Superior temporal gyrus (tissue), 1 donor: Measurements from ENCODE around the gene LPCAT2.

ENCODE experiments used
- DNase-seq: peaks from one replicate; pipeline ENCODE4 v3.0.0-alpha.2; 2016; ENCODE audit errors: extremely low spot score

Gene LPCAT2

GRCh38 chr16:55481023-55481422 is 27.8 kb upstream of the LPCAT2 start:
- DNase-seq: no peak

GRCh38 chr16:55482056-55482455 is 26.8 kb upstream of the LPCAT2 start:
- no peak for DNase-seq

GRCh38 chr16:55487048-55487803 is 21.6 kb upstream of the LPCAT2 start:
- no peak for DNase-seq

- no peak for DNase-seq
Measured at GRCh38 chr16:55488306-55488705, 20.6 kb upstream of the LPCAT2 start.

- no peak for DNase-seq
Measured at GRCh38 chr16:55489119-55489955, 19.5 kb upstream of the LPCAT2 start.

- no peak for DNase-seq
Measured at GRCh38 chr16:55489956-55490265, 19.0 kb upstream of the LPCAT2 start.

- DNase-seq: no peak
Measured at GRCh38 chr16:55490301-55490700, 18.6 kb upstream of the LPCAT2 start.

GRCh38 chr16:55491691-55492090 is 17.2 kb upstream of the LPCAT2 start:
- DNase-seq: no peak

- DNase-seq: no peak
Measured at GRCh38 chr16:55492756-55493380, 16.0 kb upstream of the LPCAT2 start.

- DNase-seq: peak; percentile 94
Measured at GRCh38 chr16:55494994-55495421, 13.9 kb upstream of the LPCAT2 start.

GRCh38 chr16:55495616-55496289 is 13.1 kb upstream of the LPCAT2 start:
- peak; percentile 39 for DNase-seq

GRCh38 chr16:55496509-55497145 is 12.2 kb upstream of the LPCAT2 start:
- DNase-seq: no peak

GRCh38 chr16:55497558-55497957 is 11.3 kb upstream of the LPCAT2 start:
- no peak for DNase-seq

- DNase-seq: no peak
Measured at GRCh38 chr16:55498101-55498500, 10.8 kb upstream of the LPCAT2 start.

- DNase-seq: no peak
Measured at GRCh38 chr16:55499281-55499680, 9.6 kb upstream of the LPCAT2 start.

GRCh38 chr16:55499951-55500529 is 8.8 kb upstream of the LPCAT2 start:
- DNase-seq: no peak

- DNase-seq: peak; percentile 71
Measured at GRCh38 chr16:55500530-55501011, 8.3 kb upstream of the LPCAT2 start.

- no peak for DNase-seq
Measured at GRCh38 chr16:55501549-55502322, 7.1 kb upstream of the LPCAT2 start.

- peak; percentile 98 for DNase-seq
Measured at GRCh38 chr16:55502801-55503366, 6.0 kb upstream of the LPCAT2 start.
